Measurements from ENCODE around the gene SPIRE2.

- no peak for TF ChIP-seq CTCF (IDR thresholded peaks at IDR 0.05)
- TF ChIP-seq POLR2A (IDR thresholded peaks at IDR 0.05) = no peak
Measured at GRCh38 chr16:89791278-89791995, 36.8 kb upstream of the SPIRE2 start.
